DMS 273 (cell line): ENCODE results near the gene ANKRD24.
"Not testable (repeated sequence)": the region's sequence is repeated elsewhere in the genome, so short reads cannot be mapped to it uniquely, and the experiment has no call there.

ENCODE experiments used
- DNase-seq: peaks from one replicate; lab custom pipeline; 2025; ENCODE audit not compliant: unreplicated experiment; lab: John Stamatoyannopoulos, UW

Gene ANKRD24

DNA sequence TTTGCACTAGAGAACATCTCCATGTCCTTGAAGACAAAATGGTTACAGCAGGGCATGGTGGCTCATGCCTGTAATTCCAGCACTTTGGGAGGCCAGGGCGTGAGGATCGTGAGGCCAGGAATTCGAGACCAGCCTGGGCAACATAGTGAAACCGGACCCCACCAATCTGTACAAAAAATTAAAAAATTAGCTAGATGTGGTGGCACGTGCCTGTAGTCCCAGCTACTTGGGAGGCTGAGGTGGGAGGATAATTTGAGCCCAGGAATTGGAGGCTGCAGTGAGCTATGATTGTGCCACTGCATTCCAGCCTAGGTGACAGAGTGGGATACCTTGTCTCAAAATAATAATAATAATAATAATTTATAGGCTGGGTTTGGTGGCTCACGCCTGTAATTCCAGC, 47.7 kb downstream of the ANKRD24 start:
- DNase-seq: not testable (repeated sequence)

DNA sequence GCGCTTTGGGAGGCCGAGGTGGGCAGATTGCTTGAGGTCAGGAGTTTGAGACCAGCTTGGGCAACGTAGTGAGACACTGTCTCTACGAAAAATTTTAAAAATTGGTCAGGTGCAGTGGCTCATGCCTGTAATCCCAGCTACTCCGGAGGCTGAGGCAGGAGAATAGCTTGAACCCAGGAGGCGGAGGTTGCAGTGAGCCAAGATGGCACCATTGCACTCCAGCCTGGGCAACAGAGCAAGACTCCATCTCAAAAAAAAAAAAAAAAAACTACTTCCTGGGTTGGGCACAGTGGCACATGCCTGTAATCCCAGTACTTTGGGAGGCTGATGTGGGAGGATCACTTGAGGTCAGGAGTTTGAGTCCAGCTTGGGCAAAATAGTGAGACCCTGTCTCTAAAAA, 49.0 kb downstream of the ANKRD24 start:
- DNase-seq: not testable (repeated sequence)

DNA sequence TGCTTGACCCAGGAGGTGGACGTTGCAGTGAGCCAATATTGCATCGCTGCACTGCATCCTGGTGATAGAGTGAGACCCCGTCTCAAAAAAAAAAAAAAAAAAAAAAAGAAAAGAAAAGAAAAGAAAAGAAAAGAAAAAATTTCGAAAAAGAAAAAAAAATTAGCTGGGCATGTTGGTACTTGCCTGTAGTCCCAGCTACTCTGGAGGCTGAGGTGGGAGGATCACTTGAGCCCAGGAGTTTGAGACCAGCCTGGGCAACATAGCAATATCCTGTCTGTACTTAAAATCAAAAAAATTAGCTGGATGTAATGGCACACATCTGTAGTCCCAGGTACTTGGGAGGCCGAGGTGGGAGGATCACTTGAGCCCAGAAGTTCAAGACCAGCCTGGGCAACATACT, 49.6 kb downstream of the ANKRD24 start:
- DNase-seq: not testable (repeated sequence)

DNA sequence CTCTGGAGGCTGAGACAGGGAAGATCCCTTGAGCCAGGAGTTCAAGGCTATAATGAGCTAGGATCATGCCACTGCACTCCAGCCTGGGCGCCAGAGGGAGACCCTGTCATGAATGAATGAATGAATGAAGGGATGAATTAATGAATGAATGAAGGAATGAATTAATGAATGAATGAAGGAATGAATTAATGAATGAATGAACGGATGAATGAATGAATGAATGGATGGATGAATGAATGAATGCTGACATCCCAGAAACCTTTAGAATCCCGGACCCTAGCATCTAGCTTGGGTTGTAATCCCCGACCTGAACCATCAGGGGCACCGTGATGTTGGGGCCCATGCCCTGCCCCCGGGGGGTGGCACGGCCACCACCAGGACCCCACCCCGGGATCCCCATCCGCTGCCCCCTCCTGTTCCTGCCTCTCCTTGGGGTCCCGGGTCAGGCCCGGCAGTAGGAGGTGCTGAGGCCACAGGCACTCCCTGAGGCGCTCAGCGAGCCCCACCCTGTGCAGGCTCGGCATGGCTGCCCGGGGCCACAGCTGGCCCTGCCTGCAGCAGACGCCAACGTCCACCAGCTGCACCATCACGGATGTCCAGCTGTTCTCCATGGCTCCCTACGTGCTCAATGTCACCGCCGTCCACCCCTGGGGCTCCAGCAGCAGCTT, 50.3 kb downstream of the ANKRD24 start:
- peak; percentile 77 for DNase-seq

DNA sequence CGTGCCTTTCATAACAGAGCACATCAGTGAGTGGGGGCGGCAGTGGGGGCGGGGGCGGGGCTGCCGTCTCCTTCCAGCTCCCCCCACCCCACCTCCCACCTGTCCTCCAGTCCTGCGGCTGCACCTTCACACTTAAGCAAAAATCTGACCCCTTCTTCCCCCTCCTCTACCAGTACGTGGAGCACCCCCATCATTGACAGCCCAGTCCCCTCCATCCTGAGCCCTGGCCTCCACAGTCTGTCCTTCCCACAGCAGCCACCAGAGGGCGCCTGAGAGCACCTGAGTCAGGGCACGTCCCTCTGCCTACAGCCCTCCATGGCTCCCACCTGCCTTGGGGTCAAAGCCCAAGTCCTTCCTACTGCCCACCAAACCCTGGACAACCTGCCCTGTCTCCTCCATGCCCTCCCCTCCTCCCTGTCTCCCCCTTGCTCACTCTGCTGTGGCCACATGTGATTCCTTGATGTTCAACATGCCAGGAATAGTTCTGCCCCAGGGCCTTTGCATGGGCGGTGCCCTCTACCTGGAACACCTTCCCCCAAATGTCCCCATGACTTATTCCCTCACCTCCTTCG, 50.9 kb downstream of the ANKRD24 start:
- DNase-seq: peak; percentile 83

DNA sequence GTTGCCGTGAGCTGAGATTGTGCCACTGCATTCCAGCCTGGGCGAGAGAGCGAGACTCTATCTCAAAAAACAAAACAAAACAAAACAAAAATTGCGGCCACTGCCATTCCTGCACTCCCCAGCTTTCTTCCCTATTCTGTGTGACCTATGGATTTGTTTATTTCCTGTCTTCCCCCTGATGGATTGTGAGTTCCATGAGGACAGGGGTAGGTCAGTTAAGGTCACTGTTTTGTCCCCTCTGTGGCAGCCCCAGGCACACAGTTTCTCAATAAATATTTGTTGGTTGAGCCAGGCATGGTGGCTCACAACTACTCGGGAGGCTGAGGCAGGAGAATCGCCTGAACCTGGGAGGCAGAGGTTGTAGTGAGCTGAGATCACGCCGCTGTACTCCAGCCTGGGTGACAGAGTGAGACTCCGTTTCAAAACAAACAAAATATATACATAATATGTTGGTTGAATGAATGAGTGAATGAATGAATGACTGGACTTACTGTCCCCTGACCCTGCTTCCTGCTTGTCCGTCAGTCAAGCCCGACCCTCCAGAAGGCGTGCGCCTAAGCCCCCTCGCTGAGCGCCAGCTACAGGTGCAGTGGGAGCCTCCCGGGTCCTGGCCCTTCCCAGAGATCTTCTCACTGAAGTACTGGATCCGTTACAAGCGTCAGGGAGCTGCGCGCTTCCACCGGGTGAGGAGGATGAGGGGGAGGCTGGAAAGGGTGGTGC, 51.8 kb downstream of the ANKRD24 start:
- no peak for DNase-seq

DNA sequence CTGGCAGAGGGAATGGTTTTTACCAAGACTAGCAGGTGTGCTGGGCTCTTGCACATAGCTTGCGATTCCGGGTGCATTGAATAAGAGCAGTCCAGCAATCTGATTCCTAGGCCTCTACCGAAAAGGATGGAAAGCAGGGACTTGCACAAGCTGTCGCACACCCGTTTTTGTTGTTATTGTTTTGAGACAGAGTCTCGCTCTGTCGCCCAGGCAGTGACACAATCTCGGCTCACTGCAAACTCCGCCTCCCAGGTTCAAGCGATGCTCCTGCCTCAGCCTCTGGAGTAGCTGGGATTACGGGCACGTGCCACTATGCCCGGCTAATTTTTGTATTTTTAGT, 52.3 kb downstream of the ANKRD24 start:
- no peak for DNase-seq

DNA sequence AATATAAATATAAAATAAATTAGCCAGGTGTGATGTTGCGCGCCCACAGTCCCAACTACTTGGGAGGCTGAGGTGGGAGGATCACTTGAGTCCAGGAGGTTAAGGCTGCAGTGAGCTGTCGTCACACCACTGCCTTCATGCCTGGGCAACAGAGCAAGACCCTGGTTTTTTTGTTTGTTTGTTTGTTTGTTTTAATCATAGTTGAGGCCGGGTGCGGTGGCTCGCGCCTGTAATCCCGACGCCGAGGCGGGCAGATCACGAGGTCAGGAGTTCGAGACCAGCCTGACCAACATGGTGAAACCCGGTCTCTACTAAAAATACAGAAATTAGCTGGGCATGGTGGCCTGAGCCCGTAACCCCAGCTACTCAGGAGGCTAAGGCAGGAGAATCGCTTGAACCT, 55.0 kb downstream of the ANKRD24 start:
- DNase-seq: not testable (repeated sequence)

DNA sequence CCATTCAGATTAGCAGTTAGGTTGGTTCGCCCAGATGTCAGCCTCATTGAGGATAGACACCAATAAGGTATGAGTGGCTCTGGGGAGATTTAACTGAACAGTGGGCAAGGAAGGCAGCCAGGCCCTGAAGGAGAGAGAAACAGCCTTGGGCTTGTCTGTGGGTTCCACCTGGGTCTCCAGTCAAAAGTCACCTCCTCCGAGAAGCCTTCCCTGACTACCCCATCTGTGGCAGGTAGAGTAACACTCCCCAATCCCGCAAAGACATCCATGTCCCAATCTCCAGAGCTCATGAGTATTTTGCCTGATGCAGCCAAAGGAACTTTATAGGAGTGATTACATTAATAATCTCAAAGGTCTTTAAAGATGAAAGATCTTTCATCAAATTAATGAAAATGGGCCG, 56.3 kb downstream of the ANKRD24 start:
- no peak for DNase-seq

DNA sequence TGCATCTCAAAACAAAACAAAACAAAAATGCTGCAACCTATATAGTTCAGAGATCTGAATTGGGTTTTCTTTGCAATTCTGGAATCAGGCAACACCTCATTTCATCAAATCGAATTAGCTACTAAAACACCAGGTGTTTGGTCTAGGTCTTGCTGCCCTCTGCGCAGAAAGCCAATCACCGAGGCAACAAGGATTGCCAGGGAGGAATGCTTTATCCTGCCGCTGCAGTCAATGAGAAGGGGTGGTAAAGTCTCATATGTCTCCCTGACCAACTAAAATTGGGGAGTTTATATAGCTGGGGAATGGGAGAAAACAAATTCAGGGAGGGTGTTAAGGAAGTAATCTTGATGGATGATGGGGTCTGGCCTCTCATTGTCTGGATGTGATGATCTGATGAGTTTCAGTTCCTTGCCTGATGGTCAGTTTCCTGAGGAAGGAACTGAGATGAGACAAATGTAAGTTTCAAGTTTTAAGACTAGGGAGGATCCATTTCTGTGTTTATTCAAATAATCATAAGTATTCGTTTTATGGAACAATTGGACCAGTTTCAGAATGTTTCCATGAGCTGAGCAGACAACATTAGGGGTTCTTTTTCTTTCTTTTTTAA, 59.4 kb downstream of the ANKRD24 start:
- DNase-seq: no peak

DNA sequence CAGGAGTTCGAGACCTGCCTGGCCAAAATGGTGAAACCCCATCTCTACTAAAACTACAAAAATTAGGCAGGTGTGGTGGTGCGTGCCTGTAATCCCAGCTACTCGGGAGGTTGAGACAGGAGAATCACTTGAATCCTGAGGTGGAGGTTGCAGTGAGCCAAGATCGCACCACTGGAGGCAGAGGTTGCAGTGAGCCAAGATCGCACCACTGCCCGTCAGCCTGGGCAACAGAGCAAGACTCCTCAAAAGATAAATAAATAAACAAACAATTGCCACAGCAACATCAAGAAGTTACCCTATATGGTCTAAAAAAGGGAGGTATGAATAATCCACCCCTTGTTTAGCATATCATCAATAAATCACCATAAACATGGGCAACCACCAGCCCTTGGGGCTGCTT, 63.4 kb downstream of the ANKRD24 start:
- not testable (repeated sequence) for DNase-seq

DNA sequence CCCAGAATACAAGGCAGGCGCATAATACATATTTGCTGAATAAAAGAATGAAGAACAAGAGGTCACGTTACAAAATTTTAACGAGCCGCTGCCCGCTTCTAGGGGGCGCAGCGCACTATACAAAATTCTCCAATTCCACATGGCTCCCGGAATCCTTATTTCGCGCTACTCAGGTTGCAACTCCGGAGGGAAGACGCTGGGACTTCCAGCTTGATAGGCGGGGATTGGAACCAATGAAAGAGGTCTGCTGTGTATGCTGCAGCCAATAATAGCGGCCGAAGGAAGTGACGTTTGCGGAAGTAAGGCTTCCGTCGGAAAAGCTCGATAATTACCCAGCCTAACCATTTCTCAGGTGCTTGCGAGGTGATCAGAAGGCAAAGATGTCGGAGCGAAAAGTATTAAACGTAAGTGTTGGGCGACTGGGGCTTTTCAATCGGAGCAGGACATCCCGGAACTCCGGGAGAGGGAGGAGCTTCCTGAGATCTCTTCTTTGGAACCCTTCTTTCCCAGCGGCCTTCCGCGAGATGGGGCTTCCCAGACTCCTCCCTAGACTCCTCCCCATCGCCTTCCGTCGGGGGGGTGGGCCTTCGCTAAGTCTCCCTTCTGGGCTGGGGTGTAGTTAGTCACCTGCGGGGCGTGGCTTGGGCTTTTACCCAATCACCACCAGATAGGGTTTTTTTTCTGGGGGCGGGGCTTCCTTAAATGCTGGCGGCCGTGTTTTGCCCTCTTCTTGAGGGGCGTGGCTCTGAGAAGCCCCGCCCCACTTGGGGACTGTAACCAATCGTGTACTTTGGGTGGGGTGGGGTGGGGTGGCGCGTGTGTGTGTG, 64.5 kb downstream of the ANKRD24 start, which contains the start of gene YJU2:
Gene YJU2 (plus strand): TSS at position 314 of the 827 bp plus-strand sequence. CDS start 67 bp downstream, at position 381.
- peak; percentile 100 for DNase-seq

DNA sequence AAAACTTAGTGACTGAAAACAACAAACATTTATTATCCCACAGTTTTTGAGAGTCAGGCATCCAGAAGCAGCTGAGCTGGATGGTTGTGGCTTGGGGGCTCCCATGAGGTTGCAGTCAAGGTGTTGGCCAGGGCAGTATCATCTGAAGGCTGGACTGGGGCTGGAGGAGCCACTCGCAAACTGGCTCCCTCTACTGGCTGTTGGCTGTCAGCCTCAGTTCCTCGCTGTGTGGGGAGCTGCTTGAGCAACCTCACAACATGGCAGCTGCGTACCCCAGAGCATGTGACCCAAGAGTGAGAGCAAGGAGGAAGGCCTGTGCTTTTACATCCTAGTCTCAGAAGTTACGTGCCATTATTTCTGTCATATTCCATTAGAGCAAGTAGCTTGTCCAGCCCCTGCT, 74.1 kb downstream of the ANKRD24 start:
- DNase-seq: no peak

DNA sequence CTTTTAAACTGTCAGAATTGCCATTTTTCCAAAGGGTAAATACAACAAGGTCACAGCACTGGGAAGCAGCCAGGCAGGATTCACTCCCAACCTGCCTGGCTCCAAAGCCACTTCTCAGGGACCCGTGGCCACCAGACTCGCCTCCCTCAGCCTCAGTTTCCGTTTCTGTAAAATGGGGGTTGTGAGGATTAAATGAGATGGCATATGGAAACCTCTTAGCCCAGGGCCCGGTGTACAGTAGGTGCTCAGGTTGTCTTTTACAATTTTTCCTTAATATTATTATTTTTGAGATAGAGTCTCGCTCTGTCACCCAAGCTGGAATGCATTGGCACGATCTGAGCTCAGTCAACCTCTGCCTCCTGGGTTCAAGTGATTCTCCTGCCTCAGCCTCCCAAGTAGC, 74.5 kb downstream of the ANKRD24 start:
- DNase-seq: no peak

DNA sequence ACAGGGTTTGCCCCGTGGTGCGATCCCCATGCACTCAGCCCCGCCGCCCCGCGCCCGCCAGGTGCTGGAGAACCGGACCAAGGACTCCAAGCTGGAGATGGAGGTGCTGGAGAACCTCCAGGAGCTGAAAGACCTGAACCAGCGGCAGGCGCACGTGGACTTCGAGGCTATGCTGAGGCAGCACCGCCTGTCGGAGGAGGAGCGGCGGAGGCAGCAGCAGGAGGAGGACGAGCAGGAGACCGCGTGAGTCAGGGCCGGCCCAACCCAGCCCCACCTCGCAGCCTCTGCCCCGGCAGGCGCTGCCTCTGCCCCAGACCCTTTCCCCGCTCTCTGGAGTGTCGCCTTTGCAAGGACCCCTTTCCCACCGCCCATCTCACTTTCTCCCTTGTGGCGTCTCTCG, 75.7 kb downstream of the ANKRD24 start:
- no peak for DNase-seq

DNA sequence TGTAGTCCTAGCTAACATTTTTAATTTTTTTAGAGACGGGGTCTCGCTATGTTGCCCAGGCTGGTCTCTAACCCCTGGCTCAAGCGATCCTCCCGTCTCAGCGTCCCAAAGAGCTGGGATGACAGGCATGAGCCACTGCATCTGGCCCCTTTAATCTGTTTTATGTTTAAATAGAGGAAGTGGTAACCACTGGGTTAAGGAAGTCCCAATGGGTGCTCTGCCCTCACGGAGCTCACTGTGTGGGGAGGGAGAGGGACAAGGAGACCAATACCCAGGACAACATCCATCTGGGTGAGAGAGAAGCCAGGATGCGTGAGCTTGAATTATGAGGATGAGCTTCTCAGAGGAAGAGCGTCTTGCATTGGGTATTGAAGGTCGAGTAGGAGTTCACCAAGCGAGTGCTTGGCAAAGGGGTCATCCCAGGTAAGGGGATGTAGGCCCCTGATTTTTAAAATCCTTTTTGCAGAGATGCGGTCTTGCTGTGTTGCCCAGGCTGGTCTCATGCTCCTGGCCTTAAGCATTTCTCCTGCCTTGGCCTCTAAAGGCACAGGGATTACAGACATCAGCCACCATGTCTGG, 78.2 kb downstream of the ANKRD24 start:
- no peak for DNase-seq

DNA sequence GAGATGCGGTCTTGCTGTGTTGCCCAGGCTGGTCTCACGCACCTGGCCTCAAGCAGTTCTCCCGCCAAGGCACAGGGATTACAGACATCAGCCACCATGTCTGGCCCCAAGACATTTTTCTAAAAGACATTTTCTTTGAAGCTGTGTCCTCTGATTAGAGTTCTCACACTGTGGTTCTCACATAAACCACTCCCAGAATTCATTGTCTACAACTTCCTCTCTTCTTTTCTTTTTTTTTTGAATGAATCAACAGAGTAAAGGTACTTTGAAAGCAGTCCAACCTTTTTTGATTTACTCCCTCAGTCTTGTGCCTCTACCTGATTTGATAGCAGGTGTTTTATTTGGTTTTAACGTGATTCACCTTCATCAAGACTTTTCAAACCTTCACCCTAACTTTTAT, 82.3 kb downstream of the ANKRD24 start:
- DNase-seq: no peak

DNA sequence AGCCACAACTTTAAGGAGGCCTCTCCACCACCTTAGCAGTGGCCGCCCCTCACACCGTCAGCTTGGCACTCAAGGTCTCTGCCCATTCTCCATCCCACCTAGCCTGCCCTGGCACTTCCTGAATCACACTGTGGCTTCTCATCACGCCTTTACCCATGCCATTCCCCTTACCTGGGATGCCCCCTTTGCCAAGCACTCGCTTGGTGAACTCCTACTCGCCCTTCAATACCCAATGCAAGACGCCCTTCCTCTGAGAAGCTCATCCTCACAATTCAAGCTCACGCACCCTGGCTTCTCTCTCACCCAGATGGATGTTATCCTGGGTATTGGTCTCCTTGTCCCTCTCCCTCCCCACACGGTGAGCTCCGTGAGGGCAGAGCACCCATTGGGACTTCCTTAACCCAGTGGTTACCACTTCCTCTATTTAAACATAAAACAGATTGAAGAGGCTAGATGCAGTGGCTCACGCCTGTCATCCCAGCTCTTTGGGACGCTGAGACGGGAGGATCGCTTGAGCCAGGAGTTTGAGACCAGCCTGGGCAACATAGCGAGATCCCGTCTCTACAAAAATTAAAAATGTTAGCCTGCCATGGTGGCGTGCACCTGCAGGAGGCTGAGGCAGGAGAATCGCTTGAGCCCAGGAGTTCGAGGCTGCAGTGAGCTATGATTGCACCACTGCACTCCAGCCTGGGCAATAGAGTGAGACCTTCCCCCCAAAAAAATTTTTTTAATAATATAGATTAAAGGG, 83.9 kb downstream of the ANKRD24 start:
- no peak for DNase-seq

DNA sequence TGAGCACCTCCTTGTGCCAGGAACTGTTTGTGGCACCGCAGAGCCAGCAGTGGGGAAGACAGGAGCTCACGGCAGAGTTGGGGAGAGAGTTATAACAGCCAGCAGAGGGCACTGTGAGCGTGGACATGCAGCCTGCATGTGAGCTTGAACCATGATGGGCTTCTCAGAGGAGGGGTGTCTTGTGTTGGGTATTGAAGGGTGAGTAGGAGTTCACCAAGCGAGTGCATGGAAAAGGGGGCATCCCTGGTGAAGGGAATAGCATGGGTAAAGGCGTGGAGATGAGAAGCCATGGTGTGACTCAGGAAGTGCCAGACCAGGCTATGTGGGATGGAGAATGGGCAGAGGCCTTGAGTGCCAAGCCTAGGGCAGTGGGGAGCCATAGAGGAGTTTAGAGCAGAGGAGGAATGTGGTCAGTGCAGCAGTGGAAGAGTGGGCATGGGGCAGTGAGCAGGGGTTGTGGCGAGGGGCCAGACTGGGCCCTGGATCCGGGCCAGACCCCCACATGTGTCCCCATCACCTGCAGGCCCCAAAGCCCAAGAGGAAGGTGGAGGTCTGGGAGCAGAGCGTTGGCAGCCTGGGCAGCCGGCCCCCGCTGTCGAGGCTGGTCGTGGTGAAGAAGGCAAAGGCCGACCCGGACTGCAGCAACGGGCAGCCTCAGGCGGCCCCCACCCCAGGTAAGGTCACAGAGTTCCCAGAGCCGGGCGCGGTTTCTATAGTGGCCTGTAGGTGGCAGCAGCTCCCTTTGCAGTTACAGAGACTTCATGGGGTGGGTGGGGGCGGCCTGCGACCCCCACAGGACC, 84.8 kb downstream of the ANKRD24 start:
- peak; percentile 84 for DNase-seq
